AG09309 (cell line): ENCODE measurements around the gene KLHL35.
"Not testable (repeated sequence)": the region's sequence is repeated elsewhere in the genome, so short reads cannot be mapped to it uniquely, and the experiment has no call there.

Experiments used
- DNase-seq: peaks from one replicate; pipeline ENCODE4 v3.0.0-alpha.2; 2010; ENCODE audit warnings: low read depth
- H3K4me3 ChIP-seq: 2 replicates; pipeline ENCODE4 v1.5.1; 2011; ENCODE audit warnings: mild to moderate bottlenecking, low read depth, low read length, moderate library complexity; ENCODE audit not compliant: control insufficient read depth
- CTCF ChIP-seq: IDR thresholded peaks from 2 replicates; pipeline ENCODE4 v1.5.1; 2011; ENCODE audit warnings: mild to moderate bottlenecking, low read depth, low read length, inconsistent platforms; ENCODE audit not compliant: insufficient read depth, control insufficient read depth; ENCODE audit errors: missing control alignments

Gene KLHL35

GRCh38 chr11:75423721-75424120, 9.3 kb downstream of the KLHL35 start:
- TF ChIP-seq CTCF: no peak
- DNase-seq: no peak
- H3K4me3 ChIP-seq: no peak overlapping the region

- TF ChIP-seq CTCF: no peak
- DNase-seq: no peak
- no peak overlapping the region for H3K4me3 ChIP-seq
Measured at GRCh38 chr11:75422248-75423231, 10.5 kb downstream of the KLHL35 start.

- no peak overlapping the region for H3K4me3 ChIP-seq
- no peak for DNase-seq
- TF ChIP-seq CTCF: no peak
Measured at GRCh38 chr11:75421902-75422247, 11.1 kb downstream of the KLHL35 start.

- DNase-seq: no peak
Measured at GRCh38 chr11:75421035-75421602, 11.9 kb downstream of the KLHL35 start.

GRCh38 chr11:75420224-75421034, 12.6 kb downstream of the KLHL35 start:
- H3K4me3 ChIP-seq: no peak overlapping the region
- DNase-seq: no peak
- TF ChIP-seq CTCF: no peak

More at GRCh38 chr11:75421035-75421602, 11.9 kb downstream of the KLHL35 start:
- no peak for TF ChIP-seq CTCF
- no peak overlapping the region for H3K4me3 ChIP-seq

GRCh38 chr11:75413864-75414263, 19.1 kb downstream of the KLHL35 start:
- TF ChIP-seq CTCF: no peak
- no peak for DNase-seq
- no peak overlapping the region for H3K4me3 ChIP-seq

- DNase-seq, H3K4me3 ChIP-seq: not testable (repeated sequence)
Measured at GRCh38 chr11:75413146-75413545, 19.9 kb downstream of the KLHL35 start.

- H3K4me3 ChIP-seq, DNase-seq: not testable (repeated sequence)
Measured at GRCh38 chr11:75409971-75410370, 23.0 kb downstream of the KLHL35 start.
